CD4-positive, alpha-beta T cell treated with Interferon gamma for 1 hour (primary cell): Measurements from ENCODE around the gene DAPK3.
"Not testable (repeated sequence)": the region's sequence is repeated elsewhere in the genome, so short reads cannot be mapped to it uniquely, and the experiment has no call there.

Source experiments
- DNase-seq: peaks from one replicate; pipeline ENCODE4 v3.0.0-alpha.2; 2020

The DAPK3 gene

DNA sequence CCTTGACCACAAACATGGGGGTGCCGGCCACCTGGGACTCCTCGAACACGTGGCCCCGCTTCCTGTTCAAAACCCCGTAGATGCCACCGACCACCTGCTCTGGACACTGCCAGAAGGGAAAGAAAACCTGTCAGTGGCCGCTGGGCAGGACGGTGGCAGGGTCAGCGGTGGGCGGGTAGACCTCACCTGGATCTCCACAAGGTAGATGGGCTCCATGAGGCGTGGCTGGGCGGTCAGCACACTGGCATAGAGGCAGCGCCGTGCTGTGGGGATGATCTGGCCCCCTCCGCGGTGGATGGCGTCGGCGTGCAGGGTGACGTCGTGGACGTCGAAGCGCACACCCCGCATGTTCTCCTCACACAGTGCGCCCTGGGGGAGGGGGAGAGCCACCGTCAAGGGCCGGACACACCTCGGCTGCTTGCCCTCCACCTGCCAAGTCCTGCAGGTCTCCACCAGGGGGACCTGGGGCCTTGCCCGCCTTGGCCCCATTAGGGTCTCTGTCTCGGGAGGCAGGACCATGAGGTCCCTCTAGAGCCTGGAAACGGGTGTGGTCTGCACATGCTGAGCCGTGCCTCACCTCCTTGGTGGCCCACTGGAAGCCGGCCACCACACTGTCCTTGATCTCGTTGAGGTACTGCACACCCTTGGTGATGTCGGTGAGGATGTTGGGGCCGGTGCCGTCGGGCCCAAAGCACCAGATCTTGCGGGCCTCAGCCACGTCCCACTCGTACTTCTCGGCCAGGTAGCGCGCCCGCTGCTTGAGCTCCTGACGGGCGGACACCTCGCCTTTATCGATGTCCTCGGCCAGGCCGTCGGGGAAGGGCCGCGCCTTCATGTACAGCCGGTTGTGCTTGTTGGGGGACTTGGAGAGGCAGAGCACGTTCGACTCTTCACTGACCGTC lies 6.6 kb upstream of the DAPK3 start:
- no peak for DNase-seq

DNA sequence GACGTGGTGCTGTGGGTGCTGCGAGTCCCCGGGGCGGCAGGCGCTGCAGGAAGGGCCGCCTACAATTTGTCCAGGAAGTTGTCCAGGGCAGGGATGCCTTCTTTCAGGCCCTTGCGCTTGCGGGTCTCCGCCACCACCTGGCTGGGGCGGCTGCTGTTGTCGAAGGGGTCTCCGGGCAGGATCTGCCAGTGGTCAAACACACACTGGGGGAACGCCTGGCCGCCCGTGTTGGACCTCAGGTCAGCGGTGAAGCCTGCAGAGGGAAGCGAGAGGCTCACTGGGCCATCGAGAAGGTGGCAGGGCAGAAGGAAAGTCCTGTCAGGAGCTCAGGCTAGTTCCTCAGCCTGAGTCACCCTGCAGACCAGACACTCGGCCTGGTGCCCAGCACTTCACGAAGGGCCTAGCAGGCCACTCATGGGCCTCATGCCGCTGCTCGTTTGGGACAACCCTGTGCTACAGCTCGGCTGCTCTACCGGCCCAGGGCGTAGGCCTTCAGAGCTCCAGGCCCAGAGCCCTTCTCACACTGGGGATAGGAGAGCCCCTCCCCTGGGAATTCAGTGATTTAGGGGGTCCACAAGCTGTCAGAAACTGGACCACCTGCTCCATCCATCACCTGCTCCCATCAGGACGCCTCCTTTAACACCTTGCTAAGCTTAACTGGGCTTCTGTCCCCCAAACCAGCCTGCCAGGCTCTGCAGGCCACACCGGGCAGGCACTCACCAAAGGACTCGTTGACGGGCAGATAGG lies 5.8 kb upstream of the DAPK3 start:
- DNase-seq, result no peak

DNA sequence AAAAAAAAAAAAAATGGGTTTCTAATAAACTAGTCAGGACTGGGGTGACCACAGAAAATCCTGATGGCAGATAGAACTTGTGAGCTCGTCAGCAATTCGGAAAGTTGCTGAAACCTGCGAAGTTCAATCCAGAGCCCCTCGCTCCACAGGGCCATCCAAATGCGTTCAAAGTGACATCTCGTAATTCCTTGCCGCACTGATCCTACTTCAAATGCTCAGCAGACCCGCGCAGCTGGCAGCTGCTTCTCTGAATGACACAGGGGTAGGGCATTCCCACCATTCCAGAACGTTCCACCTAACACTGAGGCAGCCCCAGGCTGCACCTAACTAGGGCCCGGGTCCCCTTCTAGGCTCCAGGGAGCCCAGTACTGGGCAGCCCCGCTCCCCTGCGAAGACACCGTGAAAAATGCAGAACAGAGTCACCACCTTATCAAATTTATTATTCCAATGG lies 4.8 kb upstream of the DAPK3 start:
- DNase-seq, result no peak

- no peak for DNase-seq
These were observed 4.2 kb upstream of the DAPK3 start for GRCh38 chr19:3975144-3975543.

GRCh38 chr19:3970313-3970807 lies 539 bp downstream of the DAPK3 start:
- DNase-seq, result no peak

DNA sequence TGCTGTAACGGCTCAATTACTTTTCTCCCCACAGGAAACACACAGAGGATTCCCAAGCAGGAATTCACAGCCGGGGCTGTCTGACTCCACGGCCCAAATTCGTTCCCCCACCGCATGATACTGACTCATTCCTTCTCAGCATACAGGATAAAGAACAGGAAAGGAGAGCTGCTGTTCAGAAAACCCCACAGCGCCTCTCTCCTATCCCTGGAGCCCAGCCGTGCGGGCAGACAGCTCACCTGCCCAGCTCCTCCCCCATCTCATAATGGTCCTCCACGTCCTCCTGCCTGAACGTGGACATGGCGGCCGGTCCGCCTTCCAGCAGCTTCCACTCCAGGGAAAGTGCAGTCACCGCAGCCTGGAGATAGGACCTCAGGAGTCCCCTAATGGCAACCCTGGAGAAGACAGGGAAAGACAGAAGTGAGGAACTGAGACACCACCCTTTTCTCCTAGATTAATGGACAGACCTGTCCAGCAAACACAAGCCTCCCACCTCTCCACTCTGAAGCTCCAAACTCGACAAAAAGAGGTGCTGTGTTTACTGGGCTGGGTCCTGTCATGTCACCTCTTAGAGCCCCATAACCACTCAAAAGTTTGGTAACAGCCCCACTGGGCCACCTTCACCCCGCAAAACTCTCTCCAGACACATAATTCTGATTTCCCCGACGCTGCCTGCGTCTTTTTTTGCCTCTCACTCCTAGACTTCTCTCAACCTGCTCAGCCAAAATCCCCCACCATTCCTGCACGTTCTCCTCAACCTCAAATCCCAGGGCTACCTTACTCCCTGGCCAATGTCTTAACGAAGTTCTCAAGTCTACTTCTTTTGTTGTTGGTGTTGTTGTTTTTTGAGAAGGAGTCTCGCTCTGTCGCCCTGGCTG lies 1.2 kb downstream of the DAPK3 start:
- DNase-seq, result no peak

GRCh38 chr19:3968556-3969434 lies 2.1 kb downstream of the DAPK3 start:
- DNase-seq, result no peak

- DNase-seq, result not testable (repeated sequence)
These were observed 2.9 kb downstream of the DAPK3 start for GRCh38 chr19:3967983-3968382.

GRCh38 chr19:3966051-3967017 lies 4.6 kb downstream of the DAPK3 start:
- DNase-seq, result no peak

GRCh38 chr19:3964256-3965194 lies 6.4 kb downstream of the DAPK3 start:
- DNase-seq, result no peak

GRCh38 chr19:3963458-3964255 lies 7.2 kb downstream of the DAPK3 start:
- no peak for DNase-seq

DNA sequence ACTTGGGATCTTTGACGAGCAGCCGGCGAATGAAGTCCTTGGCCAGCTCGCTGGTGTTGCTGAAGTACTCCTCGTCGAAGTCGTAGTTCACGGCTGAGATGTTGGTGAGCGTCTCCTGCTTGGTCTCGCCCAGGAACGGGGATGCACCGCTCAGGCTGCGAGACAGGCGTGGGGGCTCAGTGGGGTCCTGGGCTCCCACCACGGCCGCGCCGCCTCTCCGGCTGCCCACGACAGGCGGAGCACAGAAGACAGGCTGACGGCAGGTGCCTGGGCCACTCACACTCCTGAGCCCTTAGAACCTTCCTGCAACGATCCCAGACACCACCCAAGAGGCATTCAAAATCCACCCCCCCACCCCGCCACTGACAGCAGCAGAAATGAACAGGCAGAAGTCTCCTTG lies 9.9 kb downstream of the DAPK3 start:
- no peak for DNase-seq

- no peak for DNase-seq
These were observed 11.2 kb downstream of the DAPK3 start for GRCh38 chr19:3959766-3960131.

DNA sequence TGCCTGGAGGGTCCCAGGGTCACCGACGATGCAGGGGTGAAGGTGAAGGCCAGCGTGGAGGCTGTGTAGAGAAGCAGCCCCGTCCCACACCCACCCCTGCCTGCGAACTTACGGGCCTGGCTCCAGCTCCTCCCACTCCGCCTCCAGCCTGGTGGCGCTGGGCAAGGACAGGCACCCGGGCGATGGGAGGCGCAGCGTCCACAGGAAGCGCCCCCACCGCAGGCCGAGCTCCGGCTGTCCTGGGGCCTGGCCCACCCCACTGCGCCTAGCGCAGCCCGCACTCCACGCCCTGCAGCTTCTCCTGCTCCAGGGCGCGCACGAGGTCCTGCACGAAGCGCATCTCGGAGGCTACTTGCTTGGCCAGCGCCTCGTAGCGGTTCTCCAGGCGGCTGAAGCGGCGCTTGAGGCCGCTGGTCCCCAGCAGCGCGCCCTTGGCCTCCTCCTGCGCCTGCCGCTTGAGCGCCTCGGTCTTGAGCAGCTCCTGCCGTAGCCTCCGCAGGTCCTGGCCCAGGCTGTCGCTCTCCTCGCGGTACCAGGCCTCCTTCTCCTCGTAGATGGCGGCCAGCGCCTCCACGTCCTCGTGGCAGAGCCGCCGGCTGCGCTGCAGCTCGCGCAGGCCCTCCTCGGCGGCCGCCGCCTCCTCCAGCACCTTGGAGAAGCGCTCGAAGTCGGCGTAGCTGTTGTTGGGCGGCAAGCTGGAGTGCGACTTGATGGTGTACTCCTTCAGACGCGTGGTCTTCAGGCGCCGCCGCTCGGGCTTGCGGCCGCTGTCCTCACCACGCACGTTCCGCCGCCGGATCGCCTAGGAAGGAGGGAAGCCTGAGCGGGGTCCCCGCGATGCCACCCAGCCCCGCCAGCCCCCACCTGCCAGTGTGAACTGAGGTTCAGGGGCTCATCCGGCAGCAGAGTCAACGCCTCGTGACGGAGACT lies 11.8 kb downstream of the DAPK3 start:
- DNase-seq, result no peak

DNA sequence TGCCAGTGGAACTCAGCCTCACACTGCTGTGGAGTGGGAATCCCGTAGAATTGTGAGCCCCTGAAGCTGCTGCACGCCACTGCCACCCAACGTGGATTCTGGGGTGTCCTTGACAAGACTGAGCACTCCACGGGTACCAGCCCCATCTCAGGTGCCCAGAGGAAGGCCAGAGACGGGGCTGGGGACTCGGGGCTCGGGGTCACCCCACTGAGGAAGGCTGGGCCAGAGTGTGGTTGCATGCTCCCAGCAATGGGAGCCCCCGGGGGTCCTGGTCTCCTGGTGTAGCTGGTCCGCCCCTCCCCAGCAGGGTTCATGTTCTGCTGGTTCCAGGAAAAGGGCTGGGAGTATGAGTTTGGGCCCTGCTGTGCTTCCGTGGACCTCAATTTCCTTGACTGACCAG lies 15.2 kb downstream of the DAPK3 start:
- DNase-seq, result no peak

GRCh38 chr19:3955276-3955675 lies 15.6 kb downstream of the DAPK3 start:
- DNase-seq, result not testable (repeated sequence)

DNA sequence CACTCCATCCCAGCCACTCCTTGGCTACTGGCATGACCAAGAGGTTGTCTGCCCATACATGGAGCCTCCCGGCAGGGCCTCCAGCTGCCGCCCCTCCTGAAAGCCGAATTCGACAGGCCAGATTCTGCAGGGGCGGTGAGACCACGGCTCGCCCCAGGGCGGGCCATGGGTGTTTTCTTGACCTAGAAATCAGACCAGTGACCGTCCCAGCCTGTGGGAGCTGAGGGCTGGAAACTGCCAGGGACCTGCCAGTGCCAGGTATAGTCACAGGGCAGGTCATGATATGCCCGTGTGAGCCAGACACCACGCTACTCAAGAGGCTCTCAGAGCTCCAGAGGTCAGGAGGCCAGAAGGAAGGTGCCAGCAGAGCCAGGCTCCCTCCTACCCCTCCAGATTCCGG lies 16.8 kb downstream of the DAPK3 start:
- DNase-seq, result no peak
